ENCODE data around the gene BARD1.

- TF ChIP-seq EZH2 (IDR thresholded peaks at IDR 0.05; ENCODE audit: borderline replicate concordance) (no peak), EZH2phosphoT487 (IDR thresholded peaks at IDR 0.05; ENCODE audit: low read depth, severe bottlenecking, unreplicated experiment) (no peak)
- TF ChIP-seq, protein P1, sequence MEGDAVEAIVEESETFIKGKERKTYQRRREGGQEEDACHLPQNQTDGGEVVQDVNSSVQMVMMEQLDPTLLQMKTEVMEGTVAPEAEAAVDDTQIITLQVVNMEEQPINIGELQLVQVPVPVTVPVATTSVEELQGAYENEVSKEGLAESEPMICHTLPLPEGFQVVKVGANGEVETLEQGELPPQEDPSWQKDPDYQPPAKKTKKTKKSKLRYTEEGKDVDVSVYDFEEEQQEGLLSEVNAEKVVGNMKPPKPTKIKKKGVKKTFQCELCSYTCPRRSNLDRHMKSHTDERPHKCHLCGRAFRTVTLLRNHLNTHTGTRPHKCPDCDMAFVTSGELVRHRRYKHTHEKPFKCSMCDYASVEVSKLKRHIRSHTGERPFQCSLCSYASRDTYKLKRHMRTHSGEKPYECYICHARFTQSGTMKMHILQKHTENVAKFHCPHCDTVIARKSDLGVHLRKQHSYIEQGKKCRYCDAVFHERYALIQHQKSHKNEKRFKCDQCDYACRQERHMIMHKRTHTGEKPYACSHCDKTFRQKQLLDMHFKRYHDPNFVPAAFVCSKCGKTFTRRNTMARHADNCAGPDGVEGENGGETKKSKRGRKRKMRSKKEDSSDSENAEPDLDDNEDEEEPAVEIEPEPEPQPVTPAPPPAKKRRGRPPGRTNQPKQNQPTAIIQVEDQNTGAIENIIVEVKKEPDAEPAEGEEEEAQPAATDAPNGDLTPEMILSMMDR (IDR thresholded peaks at IDR 0.05; ENCODE audit: poor library complexity): no peak
Observed at GRCh38 chr2:214807653-214808052, 1.8 kb downstream of the BARD1 start.

Measured in hepatocyte (in vitro differentiated cells).